ELF-1 (cell line): Measurements from ENCODE around the gene NPFFR1.
A peak's percentile ranks its signal among the peaks of the same experiment; 100 is the strongest.

Experiments used
- DNase-seq: peaks from one replicate; pipeline ENCODE4 v3.0.0-alpha.2; 2016; ENCODE audit warnings: low read depth, low spot score

The NPFFR1 gene

DNA sequence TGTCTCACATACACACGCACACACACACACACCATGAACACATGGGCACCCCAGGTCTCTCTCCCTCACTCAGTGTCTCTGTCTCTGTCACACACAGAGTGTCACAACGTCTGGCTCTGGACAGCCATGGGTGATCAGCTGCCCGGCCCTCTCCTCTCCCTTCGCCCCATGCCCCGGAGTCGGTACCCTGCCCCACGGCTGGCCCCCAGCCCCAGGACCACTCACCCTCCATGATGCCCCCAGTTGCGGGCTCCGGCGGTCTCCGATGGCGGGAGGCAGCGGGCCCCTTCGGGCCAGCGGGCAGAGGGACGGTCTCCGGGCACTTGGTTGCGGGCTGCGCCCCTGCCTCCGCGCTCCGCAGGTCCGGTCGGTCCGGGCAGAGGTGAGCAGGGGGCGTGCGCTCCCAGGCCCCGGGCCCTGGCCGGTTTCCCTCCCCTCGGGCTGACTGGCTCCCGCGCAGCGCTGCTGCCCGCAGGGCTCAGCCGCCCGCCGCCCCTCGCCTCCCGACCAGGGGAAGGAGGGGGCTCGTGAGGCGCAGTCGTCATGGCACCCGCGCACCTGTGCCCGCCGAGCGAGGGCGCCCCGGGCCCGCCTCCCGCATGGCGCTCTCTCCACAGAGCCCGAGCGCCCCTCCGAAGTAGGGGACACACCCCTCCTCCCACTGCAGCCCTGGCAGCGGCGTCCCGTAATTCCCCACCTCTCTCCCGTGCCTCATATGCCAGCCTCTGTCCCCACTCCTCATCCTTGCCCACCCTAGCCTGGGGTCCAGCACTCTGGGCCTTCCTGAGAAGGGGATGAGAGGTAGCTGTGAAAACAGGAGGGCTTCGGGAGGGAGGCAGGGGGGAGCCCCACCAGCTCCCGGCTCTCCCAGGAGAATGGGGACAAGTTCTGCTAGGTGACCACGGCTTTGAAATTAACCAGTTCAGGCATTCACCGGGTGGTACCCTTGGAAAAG, at the start of gene NPFFR1:
Gene NPFFR1 (minus strand): TSS at position 560 of the 955 bp plus-strand sequence. CDS start 328 bp downstream, at position 232.
- DNase-seq, result peak; percentile 29

GRCh38 chr10:70333268-70333667, 49.5 kb upstream of the NPFFR1 start:
- no peak for DNase-seq

- peak; percentile 52 for DNase-seq
These were observed 47.9 kb upstream of the NPFFR1 start for GRCh38 chr10:70331486-70332268.

- no peak for DNase-seq
These were observed 47.3 kb upstream of the NPFFR1 start for GRCh38 chr10:70331160-70331485.

DNA sequence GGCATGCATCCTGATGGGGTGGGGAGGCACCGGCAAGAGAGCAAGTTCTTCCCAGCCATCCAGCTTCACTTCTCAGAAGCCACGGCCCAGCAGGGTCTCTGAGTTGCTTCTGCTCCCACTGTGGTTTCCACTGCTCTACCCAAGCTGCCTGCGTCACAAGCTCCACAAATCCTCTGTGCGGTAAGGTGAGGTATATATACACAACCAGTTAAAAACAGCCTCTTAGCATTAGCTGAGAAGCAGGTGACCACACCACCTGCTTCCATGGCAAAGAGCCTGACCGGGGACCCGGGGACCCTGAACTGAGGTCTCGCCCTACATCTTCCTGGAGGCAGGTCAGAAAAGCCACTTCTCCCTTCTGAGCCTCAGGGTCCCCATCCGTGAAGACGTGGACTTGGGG, 46.9 kb upstream of the NPFFR1 start:
- DNase-seq, result no peak

DNA sequence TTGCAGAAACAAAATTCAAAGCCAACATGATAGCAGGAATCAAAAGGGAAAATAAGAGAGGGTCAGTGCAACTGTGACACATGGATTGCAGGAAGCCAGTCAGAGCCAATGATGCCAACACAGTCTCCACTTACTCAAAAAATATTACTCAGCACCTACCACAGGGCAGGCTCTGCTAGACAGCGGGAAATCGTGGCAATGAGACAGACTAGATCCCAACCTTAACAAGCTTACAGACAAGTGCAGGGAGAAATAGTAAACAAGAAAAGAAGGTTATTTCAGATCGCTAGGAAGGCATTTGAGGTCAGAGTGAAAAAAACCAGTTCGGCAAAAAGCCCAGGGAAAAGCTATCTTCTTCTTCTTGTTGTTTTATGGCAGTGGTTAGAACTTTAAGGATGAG, 45.2 kb upstream of the NPFFR1 start:
- no peak for DNase-seq

- no peak for DNase-seq
These were observed 44.2 kb upstream of the NPFFR1 start for GRCh38 chr10:70328018-70328417.

DNA sequence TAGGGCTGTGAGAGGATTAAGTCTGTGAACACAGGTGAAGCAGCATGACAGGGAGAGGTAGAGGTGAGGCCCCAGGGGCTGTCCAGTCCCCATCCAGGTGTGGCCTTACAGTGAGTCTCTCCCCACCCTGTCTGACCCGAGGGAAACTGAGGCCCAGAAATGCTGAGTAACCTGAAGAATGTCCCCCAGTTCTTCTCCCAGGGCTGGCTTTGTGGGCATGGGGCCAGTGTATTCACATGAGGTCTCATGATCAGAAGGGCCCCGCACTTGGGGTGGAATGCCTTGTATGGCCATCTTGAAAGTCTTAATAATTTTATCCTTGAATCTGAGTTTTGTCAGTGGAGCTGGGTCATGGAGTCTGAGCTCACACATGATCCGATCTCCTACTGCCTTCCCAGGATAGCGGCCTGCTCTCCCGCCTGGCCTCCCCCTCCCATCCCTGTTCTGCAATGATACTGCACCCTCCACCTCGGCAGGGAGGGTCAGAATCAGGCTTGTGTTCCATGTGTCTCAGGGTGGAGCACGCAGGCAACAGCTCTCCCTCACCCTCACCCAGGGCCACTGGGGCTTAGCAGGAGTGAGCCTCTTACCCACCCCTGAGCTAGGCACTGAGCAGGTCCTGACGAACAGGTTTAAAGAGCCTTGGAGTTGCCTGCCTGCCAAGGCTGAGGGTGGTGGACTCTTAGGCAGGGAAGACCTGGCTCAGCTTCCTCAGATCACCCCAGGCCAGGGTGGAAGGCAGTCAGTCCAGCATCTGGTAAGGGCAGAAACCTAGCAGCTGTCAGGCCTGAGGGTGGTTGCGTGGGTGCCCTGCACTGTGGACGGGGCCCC, 41.4 kb upstream of the NPFFR1 start:
- DNase-seq, result no peak

- DNase-seq, result peak; percentile 56
These were observed 40.6 kb upstream of the NPFFR1 start for GRCh38 chr10:70324339-70324861.

DNA sequence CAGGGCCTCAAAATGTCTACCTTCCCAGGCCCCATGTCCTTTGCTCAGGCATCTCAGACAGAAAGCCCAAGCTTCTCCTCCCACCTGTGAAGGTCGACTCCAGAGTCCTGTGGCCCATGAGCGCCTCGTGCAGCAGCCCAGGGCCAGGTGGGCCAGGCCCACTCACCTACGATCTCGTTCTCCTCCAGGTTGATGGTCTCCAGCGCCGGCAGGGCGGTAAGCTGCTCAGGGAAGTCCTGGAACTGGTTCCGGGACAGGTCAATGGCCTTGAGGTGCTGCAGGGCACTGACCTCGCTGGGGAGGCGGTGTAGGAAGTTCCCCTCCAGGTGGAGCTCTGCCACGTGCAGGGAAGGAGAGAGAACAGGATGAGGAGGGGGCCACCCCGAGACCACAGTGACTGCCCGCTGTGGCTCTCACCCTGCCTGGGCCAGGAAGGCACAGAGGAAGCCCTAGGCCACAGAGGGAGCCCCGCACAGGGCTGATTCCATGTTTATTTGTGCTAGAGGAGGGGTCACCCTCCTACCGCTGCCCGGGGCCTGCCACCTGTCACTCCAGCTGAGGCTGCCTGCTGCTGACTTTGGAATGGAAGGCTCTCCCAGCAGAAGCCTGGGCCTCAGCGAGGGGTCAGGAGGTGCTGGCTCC, 40.0 kb upstream of the NPFFR1 start:
- DNase-seq, result peak; percentile 48

GRCh38 chr10:70323138-70323696, 39.4 kb upstream of the NPFFR1 start:
- no peak for DNase-seq

DNA sequence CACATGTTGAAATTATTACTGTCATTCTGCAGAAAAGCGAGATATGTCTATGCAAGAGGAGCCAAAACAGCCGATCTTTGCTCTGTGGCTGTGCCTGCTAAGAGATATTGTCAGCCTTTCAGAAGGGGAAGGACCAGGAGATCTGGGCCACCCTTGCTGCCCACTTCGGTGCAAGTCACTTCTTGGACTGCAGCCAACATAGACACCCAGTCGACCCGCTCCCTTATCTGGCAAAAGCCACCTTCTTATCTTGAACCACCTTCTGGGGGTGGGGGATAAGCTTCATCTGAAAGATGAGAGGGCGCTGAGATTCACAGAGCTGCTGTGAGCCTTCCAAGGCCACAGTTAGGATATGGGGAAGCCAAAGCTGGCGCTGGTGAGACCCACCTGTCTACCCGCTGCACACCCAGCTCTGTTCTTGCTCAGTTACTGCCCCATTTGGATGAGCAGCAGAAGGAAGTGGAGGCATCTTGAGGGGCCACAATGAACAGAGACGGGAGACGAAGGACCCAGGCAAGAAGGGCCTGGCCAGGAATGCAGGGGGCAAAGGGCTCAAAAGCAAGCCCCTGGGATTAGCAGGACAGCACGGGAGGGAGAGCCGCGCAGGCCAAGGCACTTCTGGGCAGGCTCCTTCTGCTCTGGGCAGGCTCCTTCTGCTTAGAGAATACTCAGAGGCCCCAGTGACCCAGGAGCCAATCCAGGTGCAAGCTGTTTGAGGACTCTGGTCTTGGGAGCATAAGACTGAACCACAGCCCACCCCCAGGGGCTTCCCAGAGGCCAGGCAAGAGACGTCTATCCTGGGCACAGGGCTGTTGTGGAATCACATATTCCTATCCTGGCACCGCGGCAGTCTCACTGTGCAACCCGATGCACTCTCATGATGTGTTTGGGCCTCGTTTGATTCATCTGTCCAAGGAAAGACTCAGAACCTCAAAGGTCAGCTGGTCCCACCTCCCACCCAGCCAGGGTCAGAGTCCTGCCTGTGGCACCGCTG, 38.4 kb upstream of the NPFFR1 start:
- no peak for DNase-seq

- peak; percentile 35 for DNase-seq
These were observed 37.4 kb upstream of the NPFFR1 start for GRCh38 chr10:70321233-70321632.

DNA sequence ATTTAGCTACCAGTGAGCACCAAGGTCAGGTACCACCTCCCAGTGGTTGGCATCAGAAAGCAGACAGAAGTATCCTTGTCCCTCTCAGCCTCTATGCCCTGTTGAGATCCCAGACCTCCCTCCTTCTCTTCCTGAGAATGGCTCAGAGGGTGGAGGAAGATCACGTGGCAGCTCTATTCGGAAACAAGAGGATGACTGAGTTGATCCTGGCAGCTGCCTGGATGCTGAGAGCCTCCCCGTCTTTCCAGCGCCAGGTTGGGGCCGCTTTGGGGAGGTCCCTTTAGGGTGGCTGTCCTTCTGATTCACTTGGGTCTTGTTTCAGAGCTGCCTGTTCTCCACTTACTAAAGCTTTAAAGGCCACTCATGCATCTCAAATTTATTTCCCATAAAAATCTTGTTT, 36.9 kb upstream of the NPFFR1 start:
- no peak for DNase-seq

GRCh38 chr10:70319824-70320223, 36.0 kb upstream of the NPFFR1 start:
- no peak for DNase-seq

- no peak for DNase-seq
These were observed 35.4 kb upstream of the NPFFR1 start for GRCh38 chr10:70319183-70319582.

GRCh38 chr10:70317943-70318318, 34.1 kb upstream of the NPFFR1 start:
- no peak for DNase-seq

DNA sequence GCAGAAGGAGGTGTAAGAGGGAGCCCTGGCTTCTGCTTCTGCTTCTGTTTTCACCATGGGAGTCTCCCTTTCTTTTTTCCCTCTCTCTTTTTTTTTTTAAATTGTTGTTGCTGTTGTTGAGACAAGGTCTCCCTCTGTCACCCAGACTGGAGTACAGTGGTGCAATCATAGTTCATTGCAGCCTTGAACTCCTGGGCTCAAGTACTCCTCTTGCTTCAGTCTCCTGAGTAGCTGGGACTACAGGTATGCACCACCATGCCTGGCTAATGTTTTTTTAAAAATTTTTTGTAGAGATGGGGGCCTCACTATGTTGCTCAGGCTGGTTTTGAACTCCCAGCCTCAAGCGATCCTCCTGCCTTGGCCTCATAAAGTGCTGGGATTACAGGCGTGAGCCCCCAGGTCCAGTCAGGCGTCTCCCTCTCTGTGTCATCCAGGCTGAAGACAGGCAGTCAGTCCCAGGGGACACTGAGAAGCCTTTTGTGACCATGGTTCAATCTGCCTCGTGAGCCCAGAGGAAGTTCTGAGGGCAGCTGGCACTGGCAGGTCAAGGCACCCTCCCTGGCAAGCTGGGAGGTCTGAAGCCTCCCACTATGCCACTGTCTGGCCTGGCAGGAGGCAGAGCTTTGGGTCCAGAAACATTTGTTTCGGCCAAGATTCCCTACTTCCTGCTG, 33.6 kb upstream of the NPFFR1 start:
- no peak for DNase-seq

GRCh38 chr10:70315815-70316214, 32.0 kb upstream of the NPFFR1 start:
- DNase-seq, result no peak
